ENCODE data around the gene MTMR10.

MTMR10 gene

DNA sequence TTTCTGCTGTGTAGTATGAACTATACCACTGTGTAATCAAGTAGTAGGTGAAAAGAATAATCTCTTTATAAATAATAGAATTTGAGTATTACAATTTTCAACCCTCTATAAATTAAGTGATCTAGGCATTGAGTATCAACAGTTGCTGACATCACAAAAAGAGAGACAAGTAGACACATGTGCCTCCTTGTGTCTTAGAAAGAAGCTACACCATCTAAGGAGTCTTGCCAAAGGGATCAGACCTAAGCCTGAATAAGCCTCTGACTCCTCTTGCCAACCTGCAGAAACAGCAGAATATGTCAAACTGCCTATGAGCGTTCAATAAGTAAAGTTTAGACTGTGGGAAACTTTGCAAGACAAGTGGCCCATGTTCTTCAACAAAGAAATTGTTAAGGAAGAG is 5.8 kb upstream of the MTMR10 start:
- no peak overlapping the region for H3K4me3 ChIP-seq (replicated peaks; ENCODE audit: low read depth, low read length)
- no peak for TF ChIP-seq CTCF (IDR thresholded peaks at IDR 0.05; ENCODE audit: low read length, missing control alignments)
- DNase-seq (ENCODE audit: low read depth) = no peak

GRCh38 chr15:30992249-30992864 is 929 bp upstream of the MTMR10 start:
- TF ChIP-seq CTCF (IDR thresholded peaks at IDR 0.05; ENCODE audit: low read length, missing control alignments) = no peak
- peak overlapping the region; percentile 87 for H3K4me3 ChIP-seq (replicated peaks; ENCODE audit: low read depth, low read length)
- no peak for DNase-seq (ENCODE audit: low read depth)

- no peak for TF ChIP-seq CTCF (IDR thresholded peaks at IDR 0.05; ENCODE audit: low read length, missing control alignments)
Observed at GRCh38 chr15:30990446-30991254, 778 bp downstream of the MTMR10 start.

DNA sequence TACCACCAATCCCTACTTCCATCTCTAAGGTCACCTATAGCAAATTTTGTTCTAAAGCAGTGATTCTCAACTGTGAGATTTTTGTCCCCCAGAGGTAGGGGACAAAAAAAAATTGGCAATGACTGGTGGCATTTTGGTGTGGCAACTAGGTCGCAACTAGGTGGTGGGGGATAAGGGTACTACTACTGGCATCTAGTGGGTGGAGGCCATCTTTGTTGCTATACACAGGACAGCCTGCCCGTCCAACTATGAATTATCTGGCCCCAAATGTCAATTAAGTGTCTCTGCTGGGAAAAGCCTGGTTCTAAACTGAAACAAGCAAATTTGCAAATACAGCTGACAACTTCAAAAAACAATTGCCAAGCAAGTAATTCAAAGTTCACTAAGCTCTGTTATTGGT is 1.4 kb downstream of the MTMR10 start:
- peak overlapping the region; percentile 87 for H3K4me3 ChIP-seq (replicated peaks; ENCODE audit: low read depth, low read length)
- TF ChIP-seq CTCF (IDR thresholded peaks at IDR 0.05; ENCODE audit: low read length, missing control alignments) = no peak
- DNase-seq (ENCODE audit: low read depth) = no peak

More at GRCh38 chr15:30990446-30991254, 778 bp downstream of the MTMR10 start:
- no peak for DNase-seq (ENCODE audit: low read depth)
- H3K4me3 ChIP-seq (replicated peaks; ENCODE audit: low read depth, low read length) = peak overlapping the region; percentile 87

- DNase-seq (ENCODE audit: low read depth) = peak; percentile 56
- no peak overlapping the region for H3K4me3 ChIP-seq (replicated peaks; ENCODE audit: low read depth, low read length)
- TF ChIP-seq CTCF (IDR thresholded peaks at IDR 0.05; ENCODE audit: low read length, missing control alignments) = no peak
Observed at GRCh38 chr15:30985081-30985531, 6.3 kb downstream of the MTMR10 start.

DNA sequence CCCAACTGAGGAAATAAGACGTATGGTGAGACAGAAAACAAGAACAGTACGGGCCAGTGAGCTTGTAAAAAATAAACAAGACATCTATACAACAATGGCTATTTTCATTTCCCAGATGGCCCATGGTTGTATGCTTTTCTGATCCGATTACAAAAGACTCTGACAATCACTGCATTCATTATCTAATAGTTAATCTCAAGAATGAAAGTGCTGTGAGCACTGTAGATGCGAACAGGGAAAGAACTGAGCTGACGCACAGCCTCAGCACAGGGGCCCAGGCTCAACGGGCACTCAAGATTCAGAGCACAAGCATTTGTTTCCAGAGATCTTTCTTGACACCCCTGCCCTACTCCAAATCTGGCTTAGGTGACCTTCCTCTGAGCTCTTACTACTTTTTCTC is 6.9 kb downstream of the MTMR10 start:
- H3K4me3 ChIP-seq (replicated peaks; ENCODE audit: low read depth, low read length) = no peak overlapping the region
- no peak for TF ChIP-seq CTCF (IDR thresholded peaks at IDR 0.05; ENCODE audit: low read length, missing control alignments)
- no peak for DNase-seq (ENCODE audit: low read depth)
